HG02938 (cell line): ENCODE data around the gene SLC1A5.
"Not testable (repeated sequence)": the region's sequence is repeated elsewhere in the genome, so short reads cannot be mapped to it uniquely, and the experiment has no call there.

Source experiments
- ATAC-seq: cut with Tn5 transposase; IDR thresholded peaks from one replicate; pipeline ENCODE4 v1.9.1; 2021; ENCODE audit warnings: mild to moderate bottlenecking, moderate library complexity; ENCODE audit not compliant: unreplicated experiment

SLC1A5 gene

GRCh38 chr19:46802152-46802551 is 13.8 kb upstream of the SLC1A5 start:
- ATAC-seq = no peak

GRCh38 chr19:46798713-46799112 is 10.3 kb upstream of the SLC1A5 start:
- ATAC-seq = no peak

GRCh38 chr19:46797881-46798280 is 9.5 kb upstream of the SLC1A5 start:
- ATAC-seq = no peak

- ATAC-seq = no peak
These were observed 3.5 kb upstream of the SLC1A5 start for GRCh38 chr19:46791944-46792343.

GRCh38 chr19:46789371-46789770 is 977 bp upstream of the SLC1A5 start:
- ATAC-seq = no peak

- ATAC-seq = no peak
These were observed 559 bp upstream of the SLC1A5 start for GRCh38 chr19:46788968-46789338.

GRCh38 chr19:46787331-46788261 is 798 bp downstream of the SLC1A5 start:
- no peak for ATAC-seq

- ATAC-seq = no peak
These were observed 1.4 kb downstream of the SLC1A5 start for GRCh38 chr19:46787040-46787330.

GRCh38 chr19:46786236-46787039 is 2.0 kb downstream of the SLC1A5 start:
- ATAC-seq = no peak

- ATAC-seq = no peak
These were observed 2.5 kb downstream of the SLC1A5 start for GRCh38 chr19:46785980-46786235.

- ATAC-seq = no peak
These were observed 3.1 kb downstream of the SLC1A5 start for GRCh38 chr19:46785054-46785979.

GRCh38 chr19:46784262-46785053 is 3.9 kb downstream of the SLC1A5 start:
- ATAC-seq = no peak

GRCh38 chr19:46783670-46784069 is 4.7 kb downstream of the SLC1A5 start:
- ATAC-seq = no peak

- no peak for ATAC-seq
These were observed 5.9 kb downstream of the SLC1A5 start for GRCh38 chr19:46782355-46783019.

- ATAC-seq = not testable (repeated sequence)
These were observed 10.3 kb downstream of the SLC1A5 start for GRCh38 chr19:46777956-46778645.

GRCh38 chr19:46776927-46777911 is 11.2 kb downstream of the SLC1A5 start:
- no peak for ATAC-seq

GRCh38 chr19:46775642-46776258 is 12.6 kb downstream of the SLC1A5 start:
- no peak for ATAC-seq

GRCh38 chr19:46773018-46773399 is 15.4 kb downstream of the SLC1A5 start:
- ATAC-seq = no peak
